Kidney epithelial cell (primary cell): ENCODE data around the gene NKAIN1. TPM values are rescaled to one million over a fixed set of nuclear protein-coding genes. Genes with fewer than 3 reads are reported as not detected.

Experiments
- DNase-seq: peaks from one replicate; pipeline ENCODE4 v3.0.0-alpha.2; 2010; ENCODE audit warnings: low read depth
- H3K27me3 ChIP-seq: 2 replicates; pipeline ENCODE4 v1.6.0; 2011; ENCODE audit warnings: low read length; ENCODE audit not compliant: control insufficient read depth, insufficient read depth
- H3K36me3 ChIP-seq: 2 replicates; pipeline ENCODE4 v1.5.1; 2011; ENCODE audit warnings: low read length; ENCODE audit not compliant: control insufficient read depth, insufficient read depth
- H3K4me3 ChIP-seq: 2 replicates; pipeline ENCODE4 v1.5.1; 2011; ENCODE audit warnings: low read depth, mild to moderate bottlenecking, control low read depth, low read length
- total RNA-seq: library from RNA; depleted of rRNA; stranded (reverse); fragments of >200 nt; gene quantifications from 2 replicates; pipeline ENCODE4 v1.2.3, GENCODE V29; 2015
- TF ChIP-seq, protein P1 (sequence below): IDR thresholded peaks from 2 replicates; pipeline ENCODE4 v1.5.1; 2011; ENCODE audit warnings: mild to moderate bottlenecking, moderate library complexity, low read length, control low read depth, inconsistent platforms; ENCODE audit not compliant: insufficient read depth, poor library complexity, severe bottlenecking

The NKAIN1 gene
- total RNA-seq, 1 donor from 2014 or later: 2.7 TPM

DNA sequence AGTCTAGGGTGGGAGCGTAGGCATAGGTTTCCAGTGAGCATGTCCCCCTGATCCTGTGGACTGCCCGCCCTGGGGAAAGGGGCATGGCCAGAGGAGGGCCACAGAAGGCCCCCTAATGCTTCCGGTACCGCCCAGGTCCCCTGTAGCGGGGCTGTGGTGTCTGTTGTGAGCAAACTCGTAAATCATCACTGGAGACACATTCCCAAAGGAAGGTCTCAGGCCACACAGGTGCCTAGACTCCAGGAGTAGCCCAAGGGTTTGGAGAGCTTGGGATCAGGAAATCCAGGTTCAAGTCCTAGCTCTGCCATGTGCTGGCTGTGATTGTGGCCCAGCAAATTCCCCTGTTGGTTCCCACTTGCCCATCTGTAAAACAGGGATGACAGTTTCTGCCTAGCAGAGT, 20.2 kb downstream of the NKAIN1 start:
- H3K4me3 ChIP-seq: no peak overlapping the region
- no peaks in the 10 kb centered on the region for H3K36me3 ChIP-seq
- peaks cover 14% of the 10 kb centered on the region for H3K27me3 ChIP-seq
- TF ChIP-seq, protein P1, sequence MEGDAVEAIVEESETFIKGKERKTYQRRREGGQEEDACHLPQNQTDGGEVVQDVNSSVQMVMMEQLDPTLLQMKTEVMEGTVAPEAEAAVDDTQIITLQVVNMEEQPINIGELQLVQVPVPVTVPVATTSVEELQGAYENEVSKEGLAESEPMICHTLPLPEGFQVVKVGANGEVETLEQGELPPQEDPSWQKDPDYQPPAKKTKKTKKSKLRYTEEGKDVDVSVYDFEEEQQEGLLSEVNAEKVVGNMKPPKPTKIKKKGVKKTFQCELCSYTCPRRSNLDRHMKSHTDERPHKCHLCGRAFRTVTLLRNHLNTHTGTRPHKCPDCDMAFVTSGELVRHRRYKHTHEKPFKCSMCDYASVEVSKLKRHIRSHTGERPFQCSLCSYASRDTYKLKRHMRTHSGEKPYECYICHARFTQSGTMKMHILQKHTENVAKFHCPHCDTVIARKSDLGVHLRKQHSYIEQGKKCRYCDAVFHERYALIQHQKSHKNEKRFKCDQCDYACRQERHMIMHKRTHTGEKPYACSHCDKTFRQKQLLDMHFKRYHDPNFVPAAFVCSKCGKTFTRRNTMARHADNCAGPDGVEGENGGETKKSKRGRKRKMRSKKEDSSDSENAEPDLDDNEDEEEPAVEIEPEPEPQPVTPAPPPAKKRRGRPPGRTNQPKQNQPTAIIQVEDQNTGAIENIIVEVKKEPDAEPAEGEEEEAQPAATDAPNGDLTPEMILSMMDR: no peak
- DNase-seq: no peak

DNA sequence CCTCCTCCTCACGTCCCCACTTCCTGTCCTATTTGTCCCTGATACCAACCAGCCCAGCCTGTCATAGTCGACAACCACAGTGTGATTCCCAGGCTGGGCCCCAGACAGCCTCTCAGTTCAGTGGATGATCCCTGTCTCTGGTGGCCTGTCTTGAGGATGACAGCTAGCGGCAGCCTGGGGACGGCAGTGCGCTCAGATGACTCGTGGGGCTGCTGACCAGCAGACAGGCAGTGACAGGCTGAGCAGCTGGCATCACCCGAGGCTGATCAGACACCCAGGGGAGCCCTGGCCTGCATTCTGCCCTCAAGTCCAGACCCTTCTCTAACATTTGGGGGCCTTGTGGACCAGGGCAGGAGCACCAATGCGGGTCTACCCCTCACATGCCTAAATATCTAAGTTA, 21.0 kb downstream of the NKAIN1 start:
- TF ChIP-seq, protein P1: no peak
- DNase-seq: no peak
- peaks cover 11% of the 10 kb centered on the region for H3K27me3 ChIP-seq
- no peaks in the 10 kb centered on the region for H3K36me3 ChIP-seq
- no peak overlapping the region for H3K4me3 ChIP-seq

- Histone ChIP-seq H3K36me3 (no peaks in the 10 kb centered on the region), H3K4me3 (no peak overlapping the region), H3K27me3 (peaks cover 5% of the 10 kb centered on the region)
- TF ChIP-seq, protein P1: no peak
- no peak for DNase-seq
These were observed 23.7 kb downstream of the NKAIN1 start for GRCh38 chr1:31216016-31216415.

DNA sequence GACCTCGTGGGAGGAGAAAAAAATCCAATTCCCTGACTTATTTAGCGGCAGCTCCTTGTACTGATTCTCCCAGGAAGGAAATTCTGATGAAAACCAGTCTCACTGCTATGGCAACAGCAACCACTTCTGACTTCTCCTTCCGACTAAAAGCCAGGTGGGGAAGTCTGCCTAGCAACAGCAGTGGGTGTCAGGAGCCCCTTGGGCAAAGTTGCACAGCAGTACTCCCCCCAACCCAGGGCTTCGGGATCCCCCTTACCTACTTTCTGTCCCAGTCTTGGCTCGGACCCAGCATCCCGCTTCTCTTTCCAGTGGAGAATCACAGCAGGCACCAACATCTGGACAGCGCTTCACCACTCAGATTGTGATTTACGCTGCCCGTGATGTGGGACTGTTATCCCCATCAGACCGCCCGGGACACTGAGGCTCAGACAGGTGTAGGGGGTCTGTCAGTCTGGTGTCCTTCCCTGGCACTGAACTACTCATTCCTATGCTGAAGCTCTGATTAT, 24.6 kb downstream of the NKAIN1 start:
- DNase-seq: no peak
- TF ChIP-seq, protein P1: no peak
- peaks cover 5% of the 10 kb centered on the region for H3K27me3 ChIP-seq
- H3K36me3 ChIP-seq: no peaks in the 10 kb centered on the region
- no peak overlapping the region for H3K4me3 ChIP-seq

- no peak for DNase-seq
- no peak overlapping the region for H3K4me3 ChIP-seq
- no peaks in the 10 kb centered on the region for H3K36me3 ChIP-seq
- peaks cover 5% of the 10 kb centered on the region for H3K27me3 ChIP-seq
- TF ChIP-seq, protein P1: no peak
These were observed 25.2 kb downstream of the NKAIN1 start for GRCh38 chr1:31214316-31215064.
